HG03354 (cell line): ENCODE measurements around the gene AKTIP.
A peak's percentile ranks its signal among the peaks of the same experiment; 100 is the strongest.
"Not testable (repeated sequence)": the region's sequence is repeated elsewhere in the genome, so short reads cannot be mapped to it uniquely, and the experiment has no call there.

Source experiments
- ATAC-seq: cut with Tn5 transposase; IDR thresholded peaks from one replicate; pipeline ENCODE4 v1.9.1; 2021; ENCODE audit warnings: mild to moderate bottlenecking; ENCODE audit not compliant: unreplicated experiment, poor library complexity, severe bottlenecking

AKTIP gene

GRCh38 chr16:53518550-53519416, 15.8 kb upstream of the AKTIP start:
- ATAC-seq = peak; percentile 99

GRCh38 chr16:53517851-53518250, 14.8 kb upstream of the AKTIP start:
- no peak for ATAC-seq

- no peak for ATAC-seq
Observed at GRCh38 chr16:53515811-53516210, 12.8 kb upstream of the AKTIP start.

GRCh38 chr16:53515259-53515658, 12.2 kb upstream of the AKTIP start:
- no peak for ATAC-seq

GRCh38 chr16:53512795-53513194, 9.8 kb upstream of the AKTIP start:
- ATAC-seq = not testable (repeated sequence)

GRCh38 chr16:53511403-53512280, 8.6 kb upstream of the AKTIP start:
- no peak for ATAC-seq

- ATAC-seq = no peak
Observed at GRCh38 chr16:53511084-53511402, 8.0 kb upstream of the AKTIP start.

GRCh38 chr16:53510704-53511070, 7.7 kb upstream of the AKTIP start:
- peak; percentile 5 for ATAC-seq

- ATAC-seq = peak; percentile 66
Observed at GRCh38 chr16:53509906-53510703, 7.1 kb upstream of the AKTIP start.

- no peak for ATAC-seq
Observed at GRCh38 chr16:53507464-53508179, 4.6 kb upstream of the AKTIP start.

GRCh38 chr16:53506254-53506653, 3.2 kb upstream of the AKTIP start:
- ATAC-seq = no peak

- ATAC-seq = no peak
Observed at GRCh38 chr16:53504665-53505064, 1.7 kb upstream of the AKTIP start.

GRCh38 chr16:53503991-53504663, 1.1 kb upstream of the AKTIP start:
- ATAC-seq = no peak

- ATAC-seq = peak; percentile 97
Observed at GRCh38 chr16:53503270-53503923, 388 bp upstream of the AKTIP start.

GRCh38 chr16:53501216-53501859, 1.7 kb downstream of the AKTIP start:
- ATAC-seq = no peak

- ATAC-seq = no peak
Observed at GRCh38 chr16:53498984-53499383, 4.0 kb downstream of the AKTIP start.

GRCh38 chr16:53495325-53495724, 7.7 kb downstream of the AKTIP start:
- no peak for ATAC-seq

GRCh38 chr16:53494636-53495035, 8.4 kb downstream of the AKTIP start:
- ATAC-seq = no peak
